OCI-LY7 (cell line): Measurements from ENCODE around the gene RHOB. TPM values are rescaled to one million over a fixed set of nuclear protein-coding genes. Genes with fewer than 3 reads are reported as not detected.

Source experiments
- BruUV-seq: library from RNA; stranded (reverse); fragments of 400-500 nt; replicated peaks from 2 replicates; lab custom pipeline; 2021; lab: Mats Ljungman, UMichigan
- CTCF ChIA-PET: fragments of 300-600 bp; sonication (Branson Sonifier 250); formaldehyde crosslinking; loops from one replicate; lab custom pipeline; 2022; ENCODE audit warnings: antibody characterized with exemption; ENCODE audit not compliant: unreplicated experiment; lab: Charles Lee
- POLR2A ChIA-PET: fragments of 300-600 bp; sonication (Branson Sonifier 250); formaldehyde crosslinking; loops from one replicate; lab custom pipeline; 2022; ENCODE audit warnings: antibody characterized with exemption; lab: Charles Lee
- DNase-seq: peaks from one replicate; pipeline ENCODE4 v3.0.0-alpha.2; 2015; ENCODE audit warnings: low spot score
- H2AFZ ChIP-seq: fragments of 200-600 bp; sonication (generic), shearing (Covaris generic); 2 replicates; pipeline ENCODE4 v1.6.1; 2014; ENCODE audit warnings: mild to moderate bottlenecking, antibody characterized with exemption, low read length, moderate library complexity
- H3K27ac ChIP-seq: fragments of 200-600 bp; sonication (generic); 2 replicates; pipeline ENCODE4 v1.5.1; 2014; ENCODE audit warnings: mixed run types, low read depth, mild to moderate bottlenecking, moderate library complexity, low read length, inconsistent platforms; ENCODE audit not compliant: poor library complexity, severe bottlenecking
- H3K36me3 ChIP-seq: fragments of 200-600 bp; sonication (generic); 2 replicates; pipeline ENCODE4 v1.6.1; 2014; ENCODE audit warnings: mild to moderate bottlenecking, antibody characterized with exemption, low read length, moderate library complexity, mixed read lengths; ENCODE audit not compliant: insufficient read depth
- H3K4me1 ChIP-seq: fragments of 200-600 bp; sonication (generic); 2 replicates; pipeline ENCODE4 v1.5.1; 2014; ENCODE audit warnings: mild to moderate bottlenecking, low read length; ENCODE audit not compliant: insufficient read depth, poor library complexity, severe bottlenecking
- H3K4me2 ChIP-seq: fragments of 200-600 bp; sonication (generic); 2 replicates; pipeline ENCODE4 v1.6.1; 2014; ENCODE audit warnings: mild to moderate bottlenecking, low read length
- H3K4me3 ChIP-seq: fragments of 200-600 bp; sonication (generic); 2 replicates; pipeline ENCODE4 v1.5.1; 2014; ENCODE audit warnings: mild to moderate bottlenecking, low read depth, low read length; ENCODE audit not compliant: poor library complexity, severe bottlenecking
- H3K79me2 ChIP-seq: fragments of 200-600 bp; sonication (generic); 2 replicates; pipeline ENCODE4 v1.6.1; 2016; ENCODE audit warnings: low read depth, mild to moderate bottlenecking, low read length, moderate library complexity, mixed read lengths; ENCODE audit not compliant: insufficient read depth
- H3K9me2 ChIP-seq: fragments of 200-600 bp; sonication (generic); 2 replicates; pipeline ENCODE4 v1.6.1; 2016; ENCODE audit warnings: mild to moderate bottlenecking, low read length, mixed read lengths; ENCODE audit not compliant: insufficient read depth
- H3K9me3 ChIP-seq: fragments of 200-600 bp; sonication (generic); 2 replicates; pipeline ENCODE4 v1.6.1; 2014; ENCODE audit warnings: mild to moderate bottlenecking, mixed run types, low read length, mixed read lengths
- H4K20me1 ChIP-seq: fragments of 200-600 bp; sonication (generic); 2 replicates; pipeline ENCODE4 v1.6.1; 2014; ENCODE audit warnings: mild to moderate bottlenecking, antibody characterized with exemption, low read length, moderate library complexity, mixed read lengths; ENCODE audit not compliant: insufficient read depth
- CTCF ChIP-seq: fragments of 200-600 bp; sonication (generic); conservative IDR thresholded peaks from 2 replicates; pipeline ENCODE4 v1.5.1; 2014; ENCODE audit warnings: mild to moderate bottlenecking, antibody characterized with exemption, low read length, moderate library complexity, mixed read lengths
- EZH2phosphoT487 ChIP-seq: fragments of 200-600 bp; sonication (generic); IDR thresholded peaks from 2 replicates; pipeline ENCODE4 v1.6.1; 2018; ENCODE audit warnings: low read depth, borderline replicate concordance, mild to moderate bottlenecking, mixed run types, antibody characterized with exemption, low read length, moderate library complexity, mixed read lengths
- intact Hi-C: fragments of 100-400 bp; cut with micrococcal nuclease; formaldehyde crosslinking; loops from one replicate; pipeline ENCODE4 v1.10.0; 2022; ENCODE audit not compliant: unreplicated experiment
- total RNA-seq, 2 experiments: library from RNA; depleted of rRNA in 1 of 2; stranded (reverse); fragments of >200 nt in 1 of 2; shearing (Covaris generic) in 1 of 2; gene quantifications; 2 replicates each; pipeline ENCODE4 v1.2.3, GENCODE V29; 2014 to 2022

Gene RHOB
- total RNA-seq, 2 experiments from 2014 or later = 0.36 TPM; not detected in 1

GRCh38 chr2:20487392-20488174 lies 40.7 kb downstream of the RHOB start:
- TF ChIP-seq EZH2phosphoT487 (no peak), CTCF (no peak)
- H3K36me3 ChIP-seq = no peaks in the 10 kb centered on the region
- no peak overlapping the region for H3K4me2 ChIP-seq
- no peaks in the 10 kb centered on the region for H3K4me1 ChIP-seq
- H3K4me3 ChIP-seq = no peak overlapping the region
- H3K27ac ChIP-seq = no peak overlapping the region
- POLR2A ChIA-PET = no interaction called here
- H4K20me1 ChIP-seq = no peaks in the 10 kb centered on the region; the same call in 1 of the 2 replicates
- intact Hi-C loops = no loop called here
- no peaks in the 10 kb centered on the region for H3K79me2 ChIP-seq
- no peaks in the 10 kb centered on the region for H3K9me2 ChIP-seq
- no peak overlapping the region for H2AFZ ChIP-seq
- no TSS peak for BruUV-seq
- no peaks in the 10 kb centered on the region for H3K9me3 ChIP-seq
- DNase-seq = no peak
- CTCF ChIA-PET = no interaction called here

- no peak overlapping the region for H2AFZ ChIP-seq
- no peaks in the 10 kb centered on the region for H3K79me2 ChIP-seq
- DNase-seq = no peak
- no peak overlapping the region for H3K27ac ChIP-seq
- no peak overlapping the region for H3K4me2 ChIP-seq
- no peaks in the 10 kb centered on the region for H3K36me3 ChIP-seq
- no peaks in the 10 kb centered on the region for H3K9me3 ChIP-seq
- H3K9me2 ChIP-seq = no peaks in the 10 kb centered on the region
- H3K4me3 ChIP-seq = no peak overlapping the region
- TF ChIP-seq CTCF = no peak
- no peak for TF ChIP-seq EZH2phosphoT487
- ChIA-PET CTCF (no interaction called here), POLR2A (interaction anchor here (1.1 kb wide), 1 partner anchor 30 kb away, joined by 4 read pairs; no protein-coding TSS in a partner anchor)
- no TSS peak for BruUV-seq
- H3K4me1 ChIP-seq = no peaks in the 10 kb centered on the region
- H4K20me1 ChIP-seq = no peaks in the 10 kb centered on the region; the same call in 1 of the 2 replicates
- intact Hi-C loops = no loop called here
Observed at GRCh38 chr2:20488201-20488641, 41.3 kb downstream of the RHOB start.

GRCh38 chr2:20488782-20489181 lies 41.9 kb downstream of the RHOB start:
- Histone ChIP-seq H3K79me2 (no peaks in the 10 kb centered on the region), H3K9me3 (no peaks in the 10 kb centered on the region), H3K27ac (no peak overlapping the region), H3K4me1 (no peaks in the 10 kb centered on the region), H3K9me2 (no peaks in the 10 kb centered on the region), H3K36me3 (no peaks in the 10 kb centered on the region), H3K4me3 (no peak overlapping the region), H2AFZ (no peak overlapping the region), H4K20me1 (no peaks in the 10 kb centered on the region; the same call in 1 of the 2 replicates), H3K4me2 (no peak overlapping the region)
- intact Hi-C loops = no loop called here
- no peak for DNase-seq
- POLR2A ChIA-PET = interaction anchor here (1.1 kb wide), 1 partner anchor 31 kb away, joined by 4 read pairs; no protein-coding TSS in a partner anchor
- CTCF ChIA-PET = no interaction called here
- no TSS peak for BruUV-seq
- no peak for TF ChIP-seq CTCF
- no peak for TF ChIP-seq EZH2phosphoT487
